ENCODE measurements around the gene SNW1.
"Not testable (repeated sequence)": the region's sequence is repeated elsewhere in the genome, so short reads cannot be mapped to it uniquely, and the experiment has no call there.

SNW1 gene

DNA sequence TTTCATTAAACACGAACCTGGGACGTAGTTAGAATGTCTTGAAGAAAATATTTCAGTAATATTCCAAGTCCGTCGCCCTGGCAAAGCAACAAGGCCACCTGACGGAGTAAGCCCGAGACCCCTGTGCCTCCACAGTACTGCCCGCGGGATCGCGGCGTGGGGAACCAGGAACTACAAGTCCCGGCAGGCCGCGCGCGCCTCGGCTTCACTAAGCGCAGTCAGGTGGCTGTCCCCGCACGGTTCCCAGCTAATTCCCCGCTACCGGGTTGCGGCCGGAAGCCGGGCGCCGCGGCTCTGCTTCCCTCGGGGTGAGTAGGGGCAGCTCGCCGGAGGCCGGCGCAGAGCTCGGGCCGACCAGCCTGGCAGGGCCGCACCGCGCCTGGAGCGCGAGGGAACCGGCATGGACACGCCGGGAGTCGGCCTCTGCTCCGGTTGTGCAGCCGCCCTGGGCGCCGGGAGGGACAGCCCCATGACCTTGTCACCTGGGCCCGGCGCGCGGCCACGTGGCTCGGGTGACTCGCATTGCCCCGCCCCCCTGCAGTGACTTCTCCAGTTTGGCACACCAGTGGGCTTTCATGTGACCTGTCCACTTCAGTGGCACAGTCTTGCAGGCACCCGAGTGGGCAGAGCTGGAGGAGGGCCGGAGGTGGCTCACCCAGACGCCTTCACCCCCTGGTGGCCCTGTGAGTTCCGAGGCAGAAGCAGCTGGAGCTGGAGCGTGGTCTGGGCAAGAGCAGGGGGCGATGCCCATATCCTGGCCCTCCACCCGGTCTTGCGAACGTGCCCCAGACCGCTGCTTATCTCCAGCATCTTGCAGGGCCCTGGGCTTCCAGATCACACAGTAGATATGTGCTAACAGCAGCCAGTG is 39.1 kb upstream of the SNW1 start, which contains the start of gene ADCK1:
Gene ADCK1, plus strand, starts transcription at position 247 of the 868 bp plus-strand sequence. CDS start 18,870 bp downstream, outside the sequence.
- Histone ChIP-seq H3F3A (ENCODE audit: low read depth) (no peaks in the 10 kb centered on the region), H3K9ac (ENCODE audit: low read depth, low read length, poor library complexity, severe bottlenecking) (peak within 1 kb of the TSS; percentile 70), H3K79me2 (ENCODE audit: insufficient read depth, low read length) (no peaks in the 10 kb centered on the region), H4K20me1 (ENCODE audit: insufficient read depth, low read length, poor library complexity, severe bottlenecking) (no peaks in the 10 kb centered on the region), H3K4me1 (ENCODE audit: insufficient read depth, low read length, poor library complexity, severe bottlenecking) (peaks cover 4% of the 10 kb centered on the region), H3K4me3 (ENCODE audit: low read length, poor library complexity, severe bottlenecking) (peak within 1 kb of the TSS; percentile 79), H3K9me2 (replicated peaks; ENCODE audit: low read depth, low read length) (no peaks in the 10 kb centered on the region), H3K4me2 (ENCODE audit: low read depth, low read length, poor library complexity, severe bottlenecking) (peak within 1 kb of the TSS; percentile 90), H3K27me3 (ENCODE audit: insufficient read depth, low read length, poor library complexity, severe bottlenecking) (no peaks in the 10 kb centered on the region), H2AFZ (ENCODE audit: low read length) (peak within 1 kb of the TSS; percentile 86), H3K9me3 (ENCODE audit: insufficient read depth, low read depth, low read length) (no peaks in the 10 kb centered on the region), H3K36me3 (ENCODE audit: insufficient read depth, low read length) (no peaks in the 10 kb centered on the region)
- TF ChIP-seq EZH2phosphoT487 (IDR thresholded peaks at IDR 0.05; ENCODE audit: borderline replicate concordance) (no peak), CTCF (conservative IDR thresholded peaks at IDR 0.05; ENCODE audit: low read length) (peak; percentile 44)

- not testable (repeated sequence) for H3F3A ChIP-seq (ENCODE audit: low read depth); H3K9me3 ChIP-seq (ENCODE audit: insufficient read depth, low read depth, low read length); H3K36me3 ChIP-seq (ENCODE audit: insufficient read depth, low read length); H3K9me2 ChIP-seq (replicated peaks; ENCODE audit: low read depth, low read length); H3K27me3 ChIP-seq (ENCODE audit: insufficient read depth, low read length, poor library complexity, severe bottlenecking); H3K79me2 ChIP-seq (ENCODE audit: insufficient read depth, low read length); H4K20me1 ChIP-seq (ENCODE audit: insufficient read depth, low read length, poor library complexity, severe bottlenecking); H3K4me1 ChIP-seq (ENCODE audit: insufficient read depth, low read length, poor library complexity, severe bottlenecking)
- peak overlapping the region; percentile 79 for H3K4me3 ChIP-seq (ENCODE audit: low read length, poor library complexity, severe bottlenecking)
- H2AFZ ChIP-seq (ENCODE audit: low read length) = peak overlapping the region; percentile 86
- H3K9ac ChIP-seq (ENCODE audit: low read depth, low read length, poor library complexity, severe bottlenecking) = peak overlapping the region; percentile 70
- peak overlapping the region; percentile 90 for H3K4me2 ChIP-seq (ENCODE audit: low read depth, low read length, poor library complexity, severe bottlenecking)
These were observed 38.5 kb upstream of the SNW1 start for GRCh38 chr14:77799456-77799855.

GRCh38 chr14:77794357-77794756 is 33.4 kb upstream of the SNW1 start:
- Histone ChIP-seq H2AFZ (ENCODE audit: low read length) (no peak overlapping the region), H3K36me3 (ENCODE audit: insufficient read depth, low read length) (no peaks in the 10 kb centered on the region), H4K20me1 (ENCODE audit: insufficient read depth, low read length, poor library complexity, severe bottlenecking) (no peaks in the 10 kb centered on the region), H3K9me3 (ENCODE audit: insufficient read depth, low read depth, low read length) (no peaks in the 10 kb centered on the region), H3K79me2 (ENCODE audit: insufficient read depth, low read length) (no peaks in the 10 kb centered on the region), H3K4me3 (ENCODE audit: low read length, poor library complexity, severe bottlenecking) (no peak overlapping the region), H3K9me2 (replicated peaks; ENCODE audit: low read depth, low read length) (no peaks in the 10 kb centered on the region), H3K4me1 (ENCODE audit: insufficient read depth, low read length, poor library complexity, severe bottlenecking) (no peaks in the 10 kb centered on the region), H3K4me2 (ENCODE audit: low read depth, low read length, poor library complexity, severe bottlenecking) (no peak overlapping the region), H3K9ac (ENCODE audit: low read depth, low read length, poor library complexity, severe bottlenecking) (no peak overlapping the region), H3F3A (ENCODE audit: low read depth) (no peaks in the 10 kb centered on the region), H3K27me3 (ENCODE audit: insufficient read depth, low read length, poor library complexity, severe bottlenecking) (no peaks in the 10 kb centered on the region)
- TF ChIP-seq EZH2phosphoT487 (IDR thresholded peaks at IDR 0.05; ENCODE audit: borderline replicate concordance) (no peak), CTCF (conservative IDR thresholded peaks at IDR 0.05; ENCODE audit: low read length) (no peak)

GRCh38 chr14:77793255-77793654 is 32.3 kb upstream of the SNW1 start:
- H3F3A ChIP-seq (ENCODE audit: low read depth); H3K36me3 ChIP-seq (ENCODE audit: insufficient read depth, low read length); H3K4me2 ChIP-seq (ENCODE audit: low read depth, low read length, poor library complexity, severe bottlenecking); H3K4me1 ChIP-seq (ENCODE audit: insufficient read depth, low read length, poor library complexity, severe bottlenecking); H2AFZ ChIP-seq (ENCODE audit: low read length); H3K9me2 ChIP-seq (replicated peaks; ENCODE audit: low read depth, low read length); H3K4me3 ChIP-seq (ENCODE audit: low read length, poor library complexity, severe bottlenecking); H3K9ac ChIP-seq (ENCODE audit: low read depth, low read length, poor library complexity, severe bottlenecking); H4K20me1 ChIP-seq (ENCODE audit: insufficient read depth, low read length, poor library complexity, severe bottlenecking); H3K9me3 ChIP-seq (ENCODE audit: insufficient read depth, low read depth, low read length); H3K79me2 ChIP-seq (ENCODE audit: insufficient read depth, low read length); H3K27me3 ChIP-seq (ENCODE audit: insufficient read depth, low read length, poor library complexity, severe bottlenecking): not testable (repeated sequence)
